OCI-LY7 (cell line): ENCODE measurements around the gene ATP4A. TPM values are rescaled to one million over a fixed set of nuclear protein-coding genes. Genes with fewer than 3 reads are reported as not detected.

Experiments
- Bru-seq: library from RNA; stranded (reverse); fragments of 400-500 nt; gene quantifications from one replicate; lab custom pipeline; 2021; lab: Mats Ljungman, UMichigan
- BruChase-seq, 2 experiments: library from RNA; stranded (reverse); fragments of 400-500 nt; gene quantifications; one replicate each; lab custom pipeline; 2021; lab: Mats Ljungman, UMichigan
- BruUV-seq: library from RNA; stranded (reverse); fragments of 400-500 nt; replicated peaks from 2 replicates; lab custom pipeline; 2021; lab: Mats Ljungman, UMichigan
- CTCF ChIA-PET: fragments of 300-600 bp; sonication (Branson Sonifier 250); formaldehyde crosslinking; loops from one replicate; lab custom pipeline; 2022; ENCODE audit warnings: antibody characterized with exemption; ENCODE audit not compliant: unreplicated experiment; lab: Charles Lee
- POLR2A ChIA-PET: fragments of 300-600 bp; sonication (Branson Sonifier 250); formaldehyde crosslinking; loops from one replicate; lab custom pipeline; 2022; ENCODE audit warnings: antibody characterized with exemption; lab: Charles Lee
- DNase-seq: peaks from one replicate; pipeline ENCODE4 v3.0.0-alpha.2; 2015; ENCODE audit warnings: low spot score
- H2AFZ ChIP-seq: fragments of 200-600 bp; sonication (generic), shearing (Covaris generic); 2 replicates; pipeline ENCODE4 v1.6.1; 2014; ENCODE audit warnings: mild to moderate bottlenecking, antibody characterized with exemption, low read length, moderate library complexity
- H3K27ac ChIP-seq: fragments of 200-600 bp; sonication (generic); 2 replicates; pipeline ENCODE4 v1.5.1; 2014; ENCODE audit warnings: mixed run types, low read depth, mild to moderate bottlenecking, moderate library complexity, low read length, inconsistent platforms; ENCODE audit not compliant: poor library complexity, severe bottlenecking
- H3K36me3 ChIP-seq: fragments of 200-600 bp; sonication (generic); 2 replicates; pipeline ENCODE4 v1.6.1; 2014; ENCODE audit warnings: mild to moderate bottlenecking, antibody characterized with exemption, low read length, moderate library complexity, mixed read lengths; ENCODE audit not compliant: insufficient read depth
- H3K4me1 ChIP-seq: fragments of 200-600 bp; sonication (generic); 2 replicates; pipeline ENCODE4 v1.5.1; 2014; ENCODE audit warnings: mild to moderate bottlenecking, low read length; ENCODE audit not compliant: insufficient read depth, poor library complexity, severe bottlenecking
- H3K4me2 ChIP-seq: fragments of 200-600 bp; sonication (generic); 2 replicates; pipeline ENCODE4 v1.6.1; 2014; ENCODE audit warnings: mild to moderate bottlenecking, low read length
- H3K4me3 ChIP-seq: fragments of 200-600 bp; sonication (generic); 2 replicates; pipeline ENCODE4 v1.5.1; 2014; ENCODE audit warnings: mild to moderate bottlenecking, low read depth, low read length; ENCODE audit not compliant: poor library complexity, severe bottlenecking
- H3K79me2 ChIP-seq: fragments of 200-600 bp; sonication (generic); 2 replicates; pipeline ENCODE4 v1.6.1; 2016; ENCODE audit warnings: low read depth, mild to moderate bottlenecking, low read length, moderate library complexity, mixed read lengths; ENCODE audit not compliant: insufficient read depth
- H3K9me2 ChIP-seq: fragments of 200-600 bp; sonication (generic); 2 replicates; pipeline ENCODE4 v1.6.1; 2016; ENCODE audit warnings: mild to moderate bottlenecking, low read length, mixed read lengths; ENCODE audit not compliant: insufficient read depth
- H3K9me3 ChIP-seq: fragments of 200-600 bp; sonication (generic); 2 replicates; pipeline ENCODE4 v1.6.1; 2014; ENCODE audit warnings: mild to moderate bottlenecking, mixed run types, low read length, mixed read lengths
- H4K20me1 ChIP-seq: fragments of 200-600 bp; sonication (generic); 2 replicates; pipeline ENCODE4 v1.6.1; 2014; ENCODE audit warnings: mild to moderate bottlenecking, antibody characterized with exemption, low read length, moderate library complexity, mixed read lengths; ENCODE audit not compliant: insufficient read depth
- EZH2phosphoT487 ChIP-seq: fragments of 200-600 bp; sonication (generic); IDR thresholded peaks from 2 replicates; pipeline ENCODE4 v1.6.1; 2018; ENCODE audit warnings: low read depth, borderline replicate concordance, mild to moderate bottlenecking, mixed run types, antibody characterized with exemption, low read length, moderate library complexity, mixed read lengths
- intact Hi-C: fragments of 100-400 bp; cut with micrococcal nuclease; formaldehyde crosslinking; loops from one replicate; pipeline ENCODE4 v1.10.0; 2022; ENCODE audit not compliant: unreplicated experiment
- long read RNA-seq: library from polyadenylated mRNA; stranded (forward); transcript quantifications from one replicate; pipeline ENCODE4 v2.0.0, GENCODE V29; 2022
- total RNA-seq, 2 experiments: library from RNA; depleted of rRNA in 1 of 2; stranded (reverse); fragments of >200 nt in 1 of 2; shearing (Covaris generic) in 1 of 2; gene quantifications; 2 replicates each; pipeline ENCODE4 v1.2.3, GENCODE V29; 2014 to 2022
- TF ChIP-seq, protein P1 (sequence below): fragments of 200-600 bp; sonication (generic); conservative IDR thresholded peaks from 2 replicates; pipeline ENCODE4 v1.5.1; 2014; ENCODE audit warnings: mild to moderate bottlenecking, antibody characterized with exemption, low read length, moderate library complexity, mixed read lengths

The ATP4A gene
- 0.15 and 0.92 TPM in 2 replicates for total RNA-seq (2014; rRNA removed; shearing (Covaris generic))
- total RNA-seq (2022) = 0.33 and 0.36 TPM in 2 replicates
- not detected for Bru-seq, nascent RNA
- not detected for BruChase-seq, experiment 1, labeled RNA remaining after a 6-hour chase
- not detected for BruChase-seq, experiment 2, labeled RNA remaining after a 2-hour chase
- long read RNA-seq = 0 reads

GRCh38 chr19:35563207-35563829 lies at the start of gene ATP4A:
Gene ATP4A (minus strand): TSS chr19:35563658. CDS start chr19:35563629, 29 bp downstream.
- Histone ChIP-seq H3K9me2 (no peaks in the 10 kb centered on the region), H3K9me3 (no peaks in the 10 kb centered on the region), H3K4me2 (no peak within 1 kb of the TSS), H2AFZ (no peak within 1 kb of the TSS), H3K79me2 (no peaks in the 10 kb centered on the region), H3K36me3 (no peaks in the 10 kb centered on the region), H3K4me3 (no peak within 1 kb of the TSS), H3K27ac (no peak within 1 kb of the TSS), H3K4me1 (peaks cover 13% of the 10 kb centered on the region), H4K20me1 (no peaks in the 10 kb centered on the region)
- no TSS peak for BruUV-seq
- intact Hi-C loops = no loop called here
- CTCF ChIA-PET = no interaction called here
- POLR2A ChIA-PET = no interaction called here
- DNase-seq = no peak
- TF ChIP-seq, protein P1, sequence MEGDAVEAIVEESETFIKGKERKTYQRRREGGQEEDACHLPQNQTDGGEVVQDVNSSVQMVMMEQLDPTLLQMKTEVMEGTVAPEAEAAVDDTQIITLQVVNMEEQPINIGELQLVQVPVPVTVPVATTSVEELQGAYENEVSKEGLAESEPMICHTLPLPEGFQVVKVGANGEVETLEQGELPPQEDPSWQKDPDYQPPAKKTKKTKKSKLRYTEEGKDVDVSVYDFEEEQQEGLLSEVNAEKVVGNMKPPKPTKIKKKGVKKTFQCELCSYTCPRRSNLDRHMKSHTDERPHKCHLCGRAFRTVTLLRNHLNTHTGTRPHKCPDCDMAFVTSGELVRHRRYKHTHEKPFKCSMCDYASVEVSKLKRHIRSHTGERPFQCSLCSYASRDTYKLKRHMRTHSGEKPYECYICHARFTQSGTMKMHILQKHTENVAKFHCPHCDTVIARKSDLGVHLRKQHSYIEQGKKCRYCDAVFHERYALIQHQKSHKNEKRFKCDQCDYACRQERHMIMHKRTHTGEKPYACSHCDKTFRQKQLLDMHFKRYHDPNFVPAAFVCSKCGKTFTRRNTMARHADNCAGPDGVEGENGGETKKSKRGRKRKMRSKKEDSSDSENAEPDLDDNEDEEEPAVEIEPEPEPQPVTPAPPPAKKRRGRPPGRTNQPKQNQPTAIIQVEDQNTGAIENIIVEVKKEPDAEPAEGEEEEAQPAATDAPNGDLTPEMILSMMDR = no peak
- no peak for TF ChIP-seq EZH2phosphoT487

DNA sequence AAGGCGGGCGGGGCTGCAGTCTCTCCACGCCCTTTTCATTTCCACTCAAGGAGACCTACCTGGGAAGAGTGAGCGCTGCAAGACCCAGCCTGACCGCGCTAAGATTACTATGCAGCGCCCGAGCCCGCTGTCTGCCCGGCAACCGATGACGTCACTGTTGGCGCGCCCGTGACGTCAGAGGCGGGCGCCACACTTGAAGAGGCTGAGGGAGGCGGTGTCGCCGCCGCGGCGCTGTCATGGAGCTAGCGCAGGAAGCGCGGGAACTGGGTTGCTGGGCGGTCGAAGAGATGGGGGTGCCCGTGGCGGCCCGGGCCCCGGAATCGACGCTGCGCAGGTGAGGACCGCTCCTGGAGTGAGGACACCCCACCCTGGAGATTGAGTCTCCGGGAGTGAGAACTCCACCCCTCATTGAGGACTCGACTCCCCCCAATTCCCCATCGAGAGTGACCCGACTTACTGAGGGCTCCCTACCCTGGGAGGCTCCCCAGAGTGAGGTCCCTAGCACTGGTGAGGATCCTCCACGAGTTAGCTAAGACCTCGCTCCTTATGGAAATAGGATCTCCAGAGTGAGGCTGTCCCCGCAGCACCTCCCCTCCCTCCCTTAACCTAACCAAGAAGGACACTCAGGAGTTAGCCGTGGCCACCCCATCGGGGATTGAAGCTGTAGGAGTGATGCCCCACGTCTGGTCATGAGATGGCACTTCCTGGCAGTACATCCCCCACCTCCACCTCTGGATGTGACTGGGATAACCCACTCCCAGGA lies 49.3 kb upstream of the ATP4A start, which contains the start of gene HAUS5:
Gene HAUS5 (plus strand): TSS at position 177 of the 763 bp plus-strand sequence. CDS start 60 bp downstream, at position 237.
- peaks cover under 1% of the 10 kb centered on the region; the same call in 1 of the 2 replicates for H3K9me3 ChIP-seq
- H3K27ac ChIP-seq = peak within 1 kb of the TSS; percentile 27
- H3K4me3 ChIP-seq = peak within 1 kb of the TSS; percentile 82
- H3K36me3 ChIP-seq = peaks cover 20% of the 10 kb centered on the region; the same call in 1 of the 2 replicates
- CTCF ChIA-PET = no interaction called here
- H4K20me1 ChIP-seq = no peaks in the 10 kb centered on the region
- POLR2A ChIA-PET = interaction anchor here (0.6 to 1.5 kb wide), 3 partner anchors 12 to 242 kb away, joined by 3 read pairs; no protein-coding TSS in a partner anchor
- peaks cover 31% of the 10 kb centered on the region for H3K4me1 ChIP-seq
- peaks cover 8% of the 10 kb centered on the region for H3K79me2 ChIP-seq
- no peak for TF ChIP-seq EZH2phosphoT487
- TF ChIP-seq, protein P1 = no peak
- H3K9me2 ChIP-seq = no peaks in the 10 kb centered on the region
- peak within 1 kb of the TSS; percentile 84; the same call in 1 of the 2 replicates for H2AFZ ChIP-seq
- intact Hi-C loops = loop anchor here (1.0 to 2.0 kb wide), 3 partner anchors 16 to 67 kb away; partner anchors contain the start of genes COX6B1, RBM42 and TMEM147
- peak; percentile 95 for DNase-seq
- BruUV-seq = no TSS peak
- H3K4me2 ChIP-seq = peak within 1 kb of the TSS; percentile 88
